Stimulated activated CD8-positive, alpha-beta memory T cell treated with anti-CD3 and anti-CD28 coated beads, Interleukin-4, amount 100 ng/mL, for 48 hours (primary cell): Measurements from ENCODE around the gene TIMP3.

Experiments
- DNase-seq: peaks from one replicate; pipeline ENCODE4 v3.0.0-alpha.2; 2020

The TIMP3 gene

GRCh38 chr22:32900886-32901635, 99.6 kb downstream of the TIMP3 start:
- no peak for DNase-seq

- DNase-seq = no peak
Measured at GRCh38 chr22:32901925-32902324, 100.4 kb downstream of the TIMP3 start.

DNA sequence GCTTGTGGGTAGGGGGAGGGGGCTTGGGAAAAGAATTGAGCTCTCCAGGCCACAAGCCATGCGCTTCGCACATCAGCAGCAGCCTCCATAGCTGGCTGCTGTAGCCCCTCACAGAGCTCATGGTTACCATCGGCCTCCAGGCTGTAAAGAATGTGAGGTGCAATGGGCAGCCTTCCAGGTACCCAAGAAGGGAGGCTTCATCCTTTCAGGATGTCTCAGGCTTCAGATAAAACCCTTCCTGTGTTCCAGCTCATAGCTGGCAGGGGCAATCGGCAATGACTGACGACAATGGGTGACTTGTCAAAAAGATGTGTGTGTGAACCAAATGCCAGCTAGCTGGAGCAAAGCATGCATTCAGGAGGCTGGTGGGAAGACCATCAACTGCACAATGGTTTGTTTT, 102.0 kb downstream of the TIMP3 start:
- no peak for DNase-seq

DNA sequence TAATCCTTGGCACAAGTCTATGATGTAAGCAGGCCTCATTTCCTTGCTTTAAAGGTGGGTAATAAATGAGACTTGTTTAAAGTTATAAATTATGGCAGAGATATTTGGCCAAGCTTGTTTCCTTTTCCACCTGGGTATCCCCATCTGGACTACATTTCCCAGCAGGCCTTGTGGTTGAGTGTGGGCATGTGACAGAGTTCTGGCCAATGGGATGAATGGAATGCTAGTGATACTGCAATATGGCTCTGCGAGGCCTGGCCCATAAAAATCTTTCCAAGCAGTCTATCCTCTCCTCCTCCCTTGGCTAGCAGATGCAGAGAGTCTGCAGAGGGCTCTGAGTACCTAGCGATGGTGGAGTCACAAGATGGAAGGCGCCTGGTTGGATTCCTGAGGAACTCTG, 102.5 kb downstream of the TIMP3 start:
- no peak for DNase-seq

GRCh38 chr22:32905400-32905799, 103.9 kb downstream of the TIMP3 start:
- DNase-seq = no peak

DNA sequence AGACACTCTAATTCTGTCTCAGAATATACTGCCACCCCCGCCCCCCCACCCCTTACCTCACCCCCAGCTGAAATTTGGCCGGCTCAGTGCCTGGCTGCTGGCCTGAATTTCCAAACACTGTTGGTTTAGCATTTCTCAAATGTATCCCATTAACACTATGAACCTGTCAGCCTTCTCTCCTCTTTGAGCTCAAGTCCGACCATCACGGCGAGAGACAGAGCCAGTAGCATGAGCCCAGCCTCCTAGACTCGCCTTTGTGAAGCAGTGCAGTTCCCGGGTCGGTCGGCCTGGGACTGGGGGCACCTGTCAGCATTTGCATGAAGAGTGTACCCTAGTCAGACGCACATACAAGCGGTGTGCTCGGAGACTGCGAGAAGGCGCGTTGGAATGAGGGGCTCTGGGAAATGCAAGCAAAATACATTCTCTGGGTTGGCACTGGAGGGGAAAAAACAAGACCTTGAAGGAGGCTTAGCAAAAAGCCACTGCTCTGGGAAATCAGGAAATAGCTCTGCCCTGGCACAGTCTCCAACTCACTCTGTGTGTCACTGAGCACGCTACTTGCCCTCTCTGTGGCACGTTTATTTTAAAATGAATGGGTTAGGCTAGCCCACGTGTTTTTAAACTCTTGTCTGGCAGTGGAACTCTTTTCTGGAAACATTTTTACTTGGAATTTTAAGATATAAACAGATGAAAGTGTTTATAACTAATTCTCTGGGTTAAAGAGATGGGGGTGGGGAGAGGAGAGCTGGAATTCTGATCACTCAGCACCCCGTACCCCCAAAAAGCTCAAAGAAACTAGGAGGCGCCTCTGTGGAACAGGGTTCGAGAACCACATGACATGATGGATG, 108.3 kb downstream of the TIMP3 start:
- DNase-seq = no peak

DNA sequence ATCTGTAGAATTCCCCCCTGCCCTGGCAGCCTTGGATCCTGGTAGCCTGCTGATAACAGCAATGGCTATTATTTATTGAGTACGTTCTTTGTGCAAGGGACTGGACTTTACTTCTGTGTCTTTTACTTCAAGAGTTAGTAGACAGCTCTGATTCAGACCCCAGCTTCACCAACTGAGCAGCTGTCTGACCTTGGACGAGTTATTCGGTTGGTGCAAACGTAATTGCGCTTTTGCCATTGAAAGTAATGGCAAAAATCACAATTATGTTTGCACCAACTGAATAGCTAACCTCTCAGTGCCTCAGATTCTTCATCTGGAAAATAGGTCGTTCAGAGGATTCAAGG, 108.9 kb downstream of the TIMP3 start:
- DNase-seq = no peak

DNA sequence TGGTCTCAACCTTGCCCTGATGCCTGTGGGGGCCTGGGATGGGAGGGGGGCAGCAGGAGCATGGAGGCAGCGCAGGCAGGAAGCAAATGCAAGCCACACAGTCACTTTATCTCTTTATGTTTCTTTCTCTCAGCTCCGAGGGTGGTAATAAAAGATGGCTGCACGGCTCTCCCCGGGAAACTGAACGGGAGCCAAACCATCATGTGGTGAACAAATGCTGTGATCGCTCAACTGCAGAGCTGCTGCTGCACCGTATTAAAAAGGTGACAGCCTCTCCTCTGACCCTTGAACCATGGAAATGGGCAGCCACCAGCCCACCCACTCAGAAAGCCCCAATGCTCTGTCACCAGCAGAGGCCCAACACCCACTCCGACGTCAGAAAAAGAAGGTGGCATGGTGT, 110.0 kb downstream of the TIMP3 start:
- DNase-seq = no peak
